ENCODE measurements around the gene IRF8. TPM values are rescaled to one million over a fixed set of nuclear protein-coding genes. Genes with fewer than 3 reads are reported as not detected.

IRF8 gene
- polyA plus RNA-seq, 1 experiment: not detected

- CTCF ChIA-PET: interaction anchor here (1.1 kb wide), 1 partner anchor 19 kb away, joined by 3 read pairs; no protein-coding TSS in a partner anchor
- no peak for TF ChIP-seq CTCF (IDR thresholded peaks at IDR 0.05; ENCODE audit: insufficient read depth, low read depth, low read length)
- POLR2A ChIA-PET: no interaction called here
- H3K27me3 ChIP-seq (ENCODE audit: control insufficient read depth, insufficient read depth, low read length): peaks cover 23% of the 10 kb centered on the region
- no peak for DNase-seq (ENCODE audit: low read depth)
- H3K36me3 ChIP-seq (ENCODE audit: control insufficient read depth, insufficient read depth, low read length): no peaks in the 10 kb centered on the region
- H3K4me3 ChIP-seq (ENCODE audit: low read depth, low read length): no peak overlapping the region
Measured at GRCh38 chr16:85911251-85911930, 12.4 kb downstream of the IRF8 start.

GRCh38 chr16:85912211-85912974, 13.4 kb downstream of the IRF8 start:
- DNase-seq (ENCODE audit: low read depth): no peak
- TF ChIP-seq CTCF (IDR thresholded peaks at IDR 0.05; ENCODE audit: insufficient read depth, low read depth, low read length): no peak
- Histone ChIP-seq H3K27me3 (ENCODE audit: control insufficient read depth, insufficient read depth, low read length) (peaks cover 23% of the 10 kb centered on the region), H3K4me3 (ENCODE audit: low read depth, low read length) (no peak overlapping the region), H3K36me3 (ENCODE audit: control insufficient read depth, insufficient read depth, low read length) (no peaks in the 10 kb centered on the region)
- CTCF ChIA-PET: interaction anchor here (1.1 kb wide), 1 partner anchor 20 kb away, joined by 3 read pairs; no protein-coding TSS in a partner anchor
- POLR2A ChIA-PET: no interaction called here

- DNase-seq (ENCODE audit: low read depth): no peak
- POLR2A ChIA-PET: no interaction called here
- CTCF ChIA-PET: interaction anchor here (0.6 to 0.9 kb wide), 2 partner anchors 14 to 51 kb away, joined by 3 read pairs; no protein-coding TSS in a partner anchor
Measured at GRCh38 chr16:85913141-85913601, 14.2 kb downstream of the IRF8 start.

GRCh38 chr16:85913688-85914422, 14.9 kb downstream of the IRF8 start:
- Histone ChIP-seq H3K36me3 (ENCODE audit: control insufficient read depth, insufficient read depth, low read length) (no peaks in the 10 kb centered on the region), H3K27me3 (ENCODE audit: control insufficient read depth, insufficient read depth, low read length) (peaks cover 21% of the 10 kb centered on the region), H3K4me3 (ENCODE audit: low read depth, low read length) (no peak overlapping the region)
- POLR2A ChIA-PET: no interaction called here
- no peak for DNase-seq (ENCODE audit: low read depth)
- CTCF ChIA-PET: interaction anchor here (0.9 kb wide), 1 partner anchor 14 kb away, joined by 3 read pairs; no protein-coding TSS in a partner anchor
- no peak for TF ChIP-seq CTCF (IDR thresholded peaks at IDR 0.05; ENCODE audit: insufficient read depth, low read depth, low read length)

More at GRCh38 chr16:85913141-85913601, 14.2 kb downstream of the IRF8 start:
- TF ChIP-seq CTCF (IDR thresholded peaks at IDR 0.05; ENCODE audit: insufficient read depth, low read depth, low read length): no peak
- H3K4me3 ChIP-seq (ENCODE audit: low read depth, low read length): no peak overlapping the region
- H3K36me3 ChIP-seq (ENCODE audit: control insufficient read depth, insufficient read depth, low read length): no peaks in the 10 kb centered on the region
- H3K27me3 ChIP-seq (ENCODE audit: control insufficient read depth, insufficient read depth, low read length): peaks cover 23% of the 10 kb centered on the region
